Measurements from ENCODE around the gene EXOC6B.

Gene EXOC6B

DNA sequence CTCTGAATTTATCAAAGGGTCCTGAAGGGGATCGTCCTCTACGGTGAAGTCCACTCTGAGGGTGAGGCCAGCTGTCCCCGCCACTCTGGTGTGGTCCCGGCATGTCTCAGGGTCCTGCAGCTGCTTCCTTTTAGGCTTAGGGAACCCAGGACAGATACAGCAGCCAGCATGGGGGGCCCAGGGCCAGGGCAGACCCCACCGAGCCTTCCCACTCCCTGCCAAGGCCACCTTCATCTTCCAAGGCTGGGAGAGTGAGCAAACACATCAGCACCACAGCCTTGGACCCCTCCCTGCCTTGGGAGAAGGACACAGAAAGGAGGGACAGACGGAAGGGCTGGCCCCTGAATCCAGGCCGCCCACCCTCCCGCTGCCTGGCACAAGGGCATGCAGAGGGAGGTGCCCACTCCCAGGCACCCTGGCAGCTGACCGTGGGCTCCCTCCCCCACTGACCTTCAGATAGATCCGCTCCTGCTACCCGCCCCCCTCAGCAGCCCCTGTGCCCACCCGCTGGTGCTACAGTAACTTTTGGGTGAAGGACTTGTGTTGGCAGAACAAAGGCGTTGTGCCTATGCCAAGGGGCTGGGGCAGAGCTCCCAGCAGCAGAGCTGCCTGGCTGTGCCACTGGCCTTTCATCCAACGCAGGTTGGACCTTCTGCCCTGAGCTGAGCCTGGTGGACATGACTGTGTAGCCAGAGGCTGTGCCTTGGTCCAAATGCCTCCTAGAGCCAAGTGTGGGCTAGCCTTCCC is 685.8 kb downstream of the EXOC6B start:
- peak overlapping the region; percentile 22 for H3K27ac ChIP-seq
- DNase-seq (ENCODE audit: low spot score), result no peak
- ChIA-PET CTCF (interaction anchor here (0.7 to 1.6 kb wide), 2 partner anchors 216 to 723 kb away, joined by 3 to 7 read pairs; no protein-coding TSS in a partner anchor), POLR2A (ENCODE audit: low non-redundant PET) (no interaction called here)
- TF ChIP-seq, protein P1, sequence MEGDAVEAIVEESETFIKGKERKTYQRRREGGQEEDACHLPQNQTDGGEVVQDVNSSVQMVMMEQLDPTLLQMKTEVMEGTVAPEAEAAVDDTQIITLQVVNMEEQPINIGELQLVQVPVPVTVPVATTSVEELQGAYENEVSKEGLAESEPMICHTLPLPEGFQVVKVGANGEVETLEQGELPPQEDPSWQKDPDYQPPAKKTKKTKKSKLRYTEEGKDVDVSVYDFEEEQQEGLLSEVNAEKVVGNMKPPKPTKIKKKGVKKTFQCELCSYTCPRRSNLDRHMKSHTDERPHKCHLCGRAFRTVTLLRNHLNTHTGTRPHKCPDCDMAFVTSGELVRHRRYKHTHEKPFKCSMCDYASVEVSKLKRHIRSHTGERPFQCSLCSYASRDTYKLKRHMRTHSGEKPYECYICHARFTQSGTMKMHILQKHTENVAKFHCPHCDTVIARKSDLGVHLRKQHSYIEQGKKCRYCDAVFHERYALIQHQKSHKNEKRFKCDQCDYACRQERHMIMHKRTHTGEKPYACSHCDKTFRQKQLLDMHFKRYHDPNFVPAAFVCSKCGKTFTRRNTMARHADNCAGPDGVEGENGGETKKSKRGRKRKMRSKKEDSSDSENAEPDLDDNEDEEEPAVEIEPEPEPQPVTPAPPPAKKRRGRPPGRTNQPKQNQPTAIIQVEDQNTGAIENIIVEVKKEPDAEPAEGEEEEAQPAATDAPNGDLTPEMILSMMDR (conservative IDR thresholded peaks at IDR 0.05; ENCODE audit: low read depth), result no peak

DNA sequence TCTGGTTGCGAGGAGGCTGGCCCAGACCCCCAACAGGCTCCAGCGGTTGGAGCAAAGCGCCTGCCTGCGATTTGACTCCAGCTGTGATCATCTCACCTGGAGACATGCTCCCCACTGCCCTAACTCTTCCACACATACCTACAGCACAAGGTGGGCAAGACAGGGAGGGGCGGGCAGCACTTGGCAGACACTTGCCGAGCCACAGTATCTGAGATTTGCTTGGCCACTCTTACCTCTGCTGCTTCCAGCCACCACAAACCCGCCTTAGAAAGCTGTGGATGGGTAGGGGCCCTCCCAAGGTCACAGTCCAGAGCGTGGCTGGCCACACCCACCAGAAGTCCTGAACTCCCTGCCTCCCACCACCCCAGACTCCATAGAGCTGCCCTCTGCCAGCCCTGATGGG is 686.4 kb downstream of the EXOC6B start:
- no peak for DNase-seq (ENCODE audit: low spot score)
- ChIA-PET CTCF (interaction anchor here (1.6 kb wide), 1 partner anchor 216 kb away, joined by 7 read pairs; no protein-coding TSS in a partner anchor), POLR2A (ENCODE audit: low non-redundant PET) (no interaction called here)
- H3K27ac ChIP-seq, result peak overlapping the region; percentile 22
- TF ChIP-seq, protein P1 (conservative IDR thresholded peaks at IDR 0.05; ENCODE audit: low read depth), result no peak

DNA sequence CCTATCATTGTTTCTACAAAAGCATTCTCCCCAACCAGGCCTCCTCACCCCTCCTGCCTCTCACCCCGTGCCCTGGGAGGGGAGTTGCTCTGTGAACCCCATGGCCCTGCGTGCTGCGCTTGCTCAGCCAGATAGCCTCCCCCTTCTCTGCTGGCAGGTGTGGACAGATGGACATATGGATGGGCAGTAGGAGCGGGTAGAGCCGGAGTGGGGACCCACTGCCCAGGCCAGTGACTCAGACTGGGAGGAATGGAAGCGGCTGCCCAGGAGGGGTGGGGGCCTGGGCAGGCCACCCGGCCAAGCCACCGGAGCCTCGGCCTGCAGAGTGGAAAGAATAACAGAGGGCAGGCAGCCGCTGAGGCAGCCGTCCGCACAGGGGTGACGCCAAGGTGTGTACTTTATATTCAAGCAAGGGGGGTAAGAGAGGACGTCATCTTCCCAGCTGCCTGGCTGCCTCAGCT is 686.9 kb downstream of the EXOC6B start:
- ChIA-PET CTCF (interaction anchor here (1.2 to 2.0 kb wide), 3 partner anchors 11 to 215 kb away, joined by 5 to 7 read pairs (median 6); no protein-coding TSS in a partner anchor), POLR2A (ENCODE audit: low non-redundant PET) (no interaction called here)
- DNase-seq (ENCODE audit: low spot score), result no peak
- H3K27ac ChIP-seq, result peak overlapping the region; percentile 22
- TF ChIP-seq, protein P1 (conservative IDR thresholded peaks at IDR 0.05; ENCODE audit: low read depth), result no peak

DNA sequence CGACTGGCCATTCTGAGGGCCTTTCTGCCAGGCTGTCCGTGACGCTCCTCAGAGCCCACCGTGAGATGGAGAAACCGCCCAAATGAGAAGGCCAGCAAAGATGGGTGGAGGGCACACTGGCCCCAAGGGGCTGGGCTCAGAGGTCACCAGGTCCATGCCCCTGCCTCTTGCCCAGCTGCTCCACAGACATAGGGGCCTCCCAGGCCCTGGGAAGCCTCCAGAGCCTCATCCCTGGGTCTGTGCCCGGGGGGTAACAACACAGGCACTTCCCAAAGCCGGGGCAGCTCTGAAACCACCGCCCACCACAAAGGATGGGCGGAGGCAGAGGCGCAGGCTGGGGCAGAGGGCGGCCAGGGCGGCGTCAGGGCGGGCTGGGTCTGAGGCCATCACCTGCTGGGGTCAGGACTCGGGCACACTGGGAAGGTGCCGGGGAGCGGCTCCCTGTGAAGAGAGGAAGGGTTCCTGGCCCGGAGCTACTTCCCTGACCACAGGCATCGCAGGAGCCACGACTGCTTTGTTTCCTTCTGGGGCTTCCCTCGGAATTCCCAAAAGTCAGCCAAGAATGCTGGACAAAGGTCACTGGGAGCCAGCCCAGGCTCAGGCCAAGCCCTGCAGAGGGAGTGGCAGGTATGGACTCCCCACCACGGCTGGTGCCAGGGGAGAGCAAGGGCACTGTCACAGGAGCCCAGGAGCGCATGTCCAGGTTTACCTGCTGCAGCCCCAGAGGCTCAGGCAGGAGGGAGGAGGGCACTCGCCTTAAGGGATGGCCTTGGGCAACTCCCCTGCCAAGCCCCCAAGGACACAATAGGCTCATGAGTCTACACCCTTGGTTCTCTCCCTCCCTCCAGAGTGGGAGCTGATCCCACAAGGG is 687.6 kb downstream of the EXOC6B start:
- CTCF ChIA-PET, result interaction anchor here (0.9 to 2.0 kb wide), 5 partner anchors 11 to 215 kb away, joined by 3 to 6 read pairs (median 3); no protein-coding TSS in a partner anchor
- no peak for DNase-seq (ENCODE audit: low spot score)
- POLR2A ChIA-PET (ENCODE audit: low non-redundant PET), result no interaction called here
- TF ChIP-seq, protein P1 (conservative IDR thresholded peaks at IDR 0.05; ENCODE audit: low read depth), result no peak
- H3K27ac ChIP-seq, result peak overlapping the region; percentile 22

DNA sequence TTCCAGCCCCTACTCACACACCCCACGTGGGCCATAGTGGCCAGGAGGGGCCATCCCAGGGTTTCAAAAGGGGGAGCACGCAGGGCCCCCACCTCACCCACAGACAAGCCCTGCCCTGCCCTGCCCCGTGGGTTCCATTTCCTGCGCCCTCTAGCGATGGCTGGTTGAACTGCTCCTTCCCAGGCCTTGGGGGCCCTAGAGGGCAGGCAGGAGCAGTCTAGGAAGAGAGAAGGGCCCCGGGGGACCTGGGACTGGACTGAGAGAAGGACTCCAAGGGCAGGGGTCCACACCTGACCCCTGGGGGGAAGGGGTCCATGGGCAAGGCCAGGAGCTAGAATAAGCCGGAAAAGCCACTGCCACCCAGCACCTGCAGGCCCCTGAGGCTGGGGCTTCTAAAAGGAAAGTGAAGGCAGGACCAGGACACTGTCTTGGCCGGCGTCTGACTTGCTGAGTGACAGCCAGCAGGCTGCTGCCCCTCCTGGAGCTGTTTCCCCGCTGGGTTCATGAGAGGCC is 688.3 kb downstream of the EXOC6B start:
- TF ChIP-seq, protein P1 (conservative IDR thresholded peaks at IDR 0.05; ENCODE audit: low read depth), result peak; percentile 96
- ChIA-PET POLR2A (ENCODE audit: low non-redundant PET) (no interaction called here), CTCF (interaction anchor here (0.6 to 2.0 kb wide), 6 partner anchors 12 to 586 kb away, joined by 3 to 6 read pairs (median 3); no protein-coding TSS in a partner anchor)
- peak; percentile 65 for DNase-seq (ENCODE audit: low spot score)
- H3K27ac ChIP-seq, result peak overlapping the region; percentile 22; the same call in 1 of the 2 replicates
